Ramos (cell line): ENCODE measurements around the gene CAMTA1.

Experiments used
- in situ Hi-C: fragments of 300-500 bp; cut with MboI; formaldehyde crosslinking; loops from one replicate; pipeline ENCODE4 v1.14.3; 2022; ENCODE audit warnings: low sequenced_read_pairs; ENCODE audit not compliant: unreplicated experiment

Gene CAMTA1

DNA sequence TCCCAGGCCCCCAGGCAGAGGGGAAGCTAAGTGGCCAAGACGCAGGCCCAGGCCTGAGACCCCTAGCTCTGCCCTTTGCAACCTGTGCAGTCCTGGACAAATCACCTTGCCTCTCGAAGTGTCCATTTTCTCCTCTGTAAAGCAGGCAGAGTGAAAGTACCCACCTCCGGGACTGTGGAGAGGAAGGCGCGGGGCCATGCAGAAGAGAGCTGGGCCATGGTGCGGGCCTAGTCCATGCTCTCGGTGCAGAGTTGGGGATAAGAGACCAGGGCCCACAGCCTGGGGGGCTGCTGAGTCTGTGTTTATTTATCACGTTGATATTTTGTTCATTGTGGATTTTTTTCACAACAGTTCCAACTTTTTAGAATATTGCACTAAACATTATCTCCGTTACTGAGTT lies 825.7 kb downstream of the CAMTA1 start:
- in situ Hi-C loops: no loop called here

DNA sequence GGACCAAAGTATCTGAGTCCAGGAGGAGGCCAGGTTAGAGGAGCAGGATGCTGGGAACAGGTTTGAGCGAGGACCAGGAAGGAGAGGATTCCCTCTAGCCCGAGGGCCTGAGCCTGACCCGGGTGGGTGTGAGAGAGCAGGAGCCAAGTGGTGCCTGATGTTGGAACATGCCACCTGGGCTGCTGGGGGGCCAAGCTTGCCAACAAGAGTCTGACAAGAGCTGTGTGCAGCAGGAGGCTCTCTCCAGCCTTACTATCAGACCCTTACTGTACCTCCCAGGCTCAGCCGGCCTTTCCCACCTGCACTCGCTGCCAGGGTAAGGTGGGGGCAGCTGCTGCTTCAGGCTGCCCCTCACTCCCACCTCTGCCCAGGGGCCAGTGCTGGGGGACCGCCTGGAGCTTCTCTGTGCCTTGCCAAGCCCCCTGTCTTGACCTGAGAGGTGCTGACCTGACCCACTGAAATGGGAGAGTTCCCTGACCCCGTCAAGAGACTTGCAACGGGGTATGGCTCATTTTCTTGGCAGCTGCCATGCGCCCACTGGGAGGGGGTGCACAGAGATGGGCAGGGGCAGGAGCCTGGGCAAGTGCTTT lies 826.3 kb downstream of the CAMTA1 start:
- in situ Hi-C loops: no loop called here

DNA sequence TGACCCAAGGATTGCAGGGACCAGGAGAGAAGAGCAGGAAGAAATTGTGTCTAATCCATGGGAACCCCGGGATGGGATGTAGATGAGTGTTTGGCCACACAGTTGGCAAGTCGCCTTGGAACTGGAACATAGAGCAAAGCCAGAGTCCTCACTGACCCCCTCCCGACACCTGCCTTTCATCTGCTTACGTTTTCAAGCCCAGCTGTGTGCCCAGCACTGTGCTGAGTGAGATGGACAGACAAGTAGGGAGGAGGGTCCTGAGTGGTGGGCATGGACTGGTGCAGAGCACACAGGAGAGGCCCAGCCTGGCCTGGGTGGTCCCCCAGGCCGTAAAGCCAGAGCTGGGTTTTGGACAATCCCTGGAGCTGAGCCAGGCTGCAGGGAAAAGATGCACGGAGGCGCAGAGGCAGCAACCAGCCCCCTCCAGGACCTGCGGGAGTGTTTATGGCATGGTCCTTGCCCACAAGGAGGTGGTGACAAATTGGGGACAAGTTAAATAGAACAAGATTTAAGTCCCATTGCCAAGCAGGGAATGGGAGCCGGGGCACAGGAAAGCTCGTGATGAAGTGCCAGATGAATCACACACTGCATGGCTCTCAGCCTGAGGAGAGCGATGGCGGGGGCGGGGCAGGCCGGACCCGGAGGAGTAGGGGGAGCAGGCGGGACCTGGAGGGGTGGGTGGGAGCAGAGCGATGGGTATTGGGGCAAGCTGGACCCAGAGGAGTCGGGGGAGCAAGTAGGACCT lies 828.0 kb downstream of the CAMTA1 start:
- in situ Hi-C loops: no loop called here

GRCh38 chr1:7613851-7614205 lies 828.6 kb downstream of the CAMTA1 start:
- in situ Hi-C loops: no loop called here

DNA sequence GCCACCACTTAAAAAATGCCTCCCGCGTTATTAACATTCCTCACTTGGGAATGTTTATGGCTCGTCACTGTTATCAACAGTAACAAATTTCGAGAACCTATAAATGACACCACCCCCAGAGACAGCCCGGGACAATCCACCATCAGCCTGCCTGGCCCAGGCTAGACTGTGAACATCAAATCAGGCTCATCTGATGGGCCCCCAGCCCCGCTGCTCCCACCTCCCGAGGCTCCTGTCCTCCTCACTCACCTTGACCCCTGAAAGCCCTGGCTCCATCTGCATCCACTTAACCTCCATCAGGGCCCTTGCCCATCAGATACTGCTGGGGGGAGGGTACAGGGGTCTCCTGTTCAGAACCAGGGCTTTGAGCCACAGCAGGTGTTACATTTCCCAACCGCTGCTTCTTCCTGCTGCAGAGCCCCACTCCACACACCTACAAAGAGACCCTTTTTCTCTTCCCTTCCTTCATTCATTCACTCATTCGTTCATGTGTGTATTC lies 829.4 kb downstream of the CAMTA1 start:
- in situ Hi-C loops: no loop called here

- in situ Hi-C loops: no loop called here
Measured at GRCh38 chr1:7615138-7615537, 829.9 kb downstream of the CAMTA1 start.

- in situ Hi-C loops: no loop called here
Measured at GRCh38 chr1:7616076-7616832, 831.0 kb downstream of the CAMTA1 start.

GRCh38 chr1:7616953-7617352 lies 831.7 kb downstream of the CAMTA1 start:
- in situ Hi-C loops: no loop called here

DNA sequence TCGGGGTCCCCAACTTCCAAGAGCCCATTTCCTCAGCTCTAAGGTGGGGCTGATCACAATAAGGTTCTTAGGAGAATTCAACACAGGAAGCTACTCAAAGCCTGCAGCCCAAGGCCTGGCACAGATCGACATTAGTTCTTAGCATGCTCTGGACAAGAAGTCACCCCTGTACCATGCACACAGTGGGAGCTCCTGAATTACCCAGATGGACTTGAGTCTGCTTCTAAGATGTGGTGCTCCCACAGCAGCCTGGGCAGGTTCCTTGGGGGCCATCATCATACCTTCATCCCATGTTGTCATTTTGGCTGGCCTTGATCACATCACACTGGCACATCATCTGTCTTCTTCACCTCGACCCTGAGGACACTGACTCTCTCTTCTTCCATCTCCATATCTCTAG lies 832.6 kb downstream of the CAMTA1 start:
- in situ Hi-C loops: no loop called here

GRCh38 chr1:7620196-7620595 lies 834.9 kb downstream of the CAMTA1 start:
- in situ Hi-C loops: no loop called here

DNA sequence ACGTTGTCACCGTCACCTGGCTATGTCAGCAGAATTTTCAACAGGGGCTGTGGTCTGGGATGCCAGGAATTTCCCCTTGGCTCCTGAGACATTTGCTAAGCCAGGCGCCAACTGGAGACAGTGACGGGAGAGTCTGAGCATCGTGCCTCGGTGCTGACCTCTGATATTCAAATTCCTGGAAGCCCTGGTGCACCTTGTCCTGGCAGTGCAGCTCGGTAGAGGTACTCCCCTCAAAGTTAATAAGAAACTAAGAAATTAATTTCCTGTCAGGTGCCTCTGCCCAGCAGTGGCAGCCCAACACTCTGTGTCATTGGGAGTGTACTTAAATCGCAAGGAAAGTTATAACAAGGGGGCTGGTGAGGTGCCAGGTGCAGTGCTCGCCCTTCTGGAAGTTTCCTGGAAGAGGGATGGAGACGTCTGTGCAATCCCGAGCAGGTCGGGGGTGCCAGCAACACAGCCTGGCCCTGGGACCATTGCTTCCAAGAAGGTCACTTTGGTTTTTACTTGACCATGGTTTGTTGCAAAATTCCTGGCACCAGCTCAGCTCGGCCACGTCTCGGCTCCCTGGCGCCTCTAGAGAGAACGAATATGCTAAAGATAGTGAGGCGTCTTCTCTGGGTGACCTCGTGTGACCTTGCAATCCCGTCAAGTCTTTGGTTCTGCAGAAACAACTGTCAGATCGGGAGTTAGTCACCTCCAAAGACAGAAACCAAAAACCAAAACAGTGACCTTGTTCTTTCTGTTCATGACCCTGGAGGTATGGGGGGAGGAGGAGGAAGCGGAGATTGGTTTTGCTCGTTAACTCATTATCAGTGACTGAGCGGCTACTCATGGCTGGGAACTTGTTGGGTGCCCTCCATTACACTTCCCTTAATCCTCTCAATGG lies 836.3 kb downstream of the CAMTA1 start:
- in situ Hi-C loops: no loop called here

- in situ Hi-C loops: no loop called here
Measured at GRCh38 chr1:7623842-7624241, 838.6 kb downstream of the CAMTA1 start.

DNA sequence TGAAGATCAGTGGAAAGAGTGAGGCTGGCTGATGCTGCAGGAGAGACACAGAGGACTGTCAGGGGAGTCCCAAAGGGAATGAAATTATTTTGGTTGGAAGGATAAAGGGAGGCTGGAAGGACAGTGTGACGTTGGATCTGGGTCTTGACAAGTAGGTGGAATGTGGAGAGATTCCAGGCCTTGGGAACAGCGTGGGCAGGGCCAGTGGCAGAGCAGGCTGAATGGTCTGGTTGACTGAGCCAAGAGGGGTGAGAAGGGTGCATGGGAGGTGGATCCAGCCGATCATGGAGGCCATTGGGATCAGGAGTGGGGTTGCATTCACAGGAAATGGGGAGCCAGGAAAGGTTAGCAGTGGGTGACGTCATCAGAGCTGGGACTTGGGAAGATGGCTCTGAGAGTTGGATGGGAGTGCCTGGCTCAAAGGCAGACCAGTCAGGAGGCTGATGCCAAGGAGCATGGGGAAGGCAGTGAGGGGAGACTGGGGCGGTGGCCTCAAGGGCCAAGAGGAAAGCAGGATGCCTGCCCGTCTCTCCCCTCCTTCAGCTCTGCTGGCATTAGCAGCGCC lies 839.6 kb downstream of the CAMTA1 start:
- in situ Hi-C loops: loop anchor here (25.0 kb wide), 1 partner anchor 913 kb away; the partner anchor contains the start of gene DNAJC11

DNA sequence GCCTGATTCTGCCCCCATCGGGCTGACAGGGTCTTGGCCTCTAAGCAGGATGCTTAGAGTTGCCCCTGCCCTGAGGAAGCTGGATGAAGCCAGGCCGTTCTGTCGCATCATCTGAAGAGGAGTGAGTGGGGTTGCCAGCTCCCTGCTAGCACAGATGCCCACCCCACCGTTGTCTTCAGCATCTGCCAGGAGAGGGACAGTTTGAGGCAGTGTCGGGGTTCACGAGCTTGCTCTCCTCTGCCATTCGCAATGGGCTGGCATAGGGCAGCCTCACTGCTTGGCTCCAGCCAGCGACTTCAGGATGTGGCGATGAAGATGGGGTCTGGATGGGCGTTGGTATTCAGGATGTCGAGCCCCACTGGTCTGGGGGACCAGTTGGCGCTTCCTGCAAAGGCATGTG lies 840.1 kb downstream of the CAMTA1 start:
- in situ Hi-C loops: loop anchor here (25.0 kb wide), 1 partner anchor 913 kb away; the partner anchor contains the start of gene DNAJC11

GRCh38 chr1:7628273-7628672 lies 843.0 kb downstream of the CAMTA1 start:
- in situ Hi-C loops: loop anchor here (25.0 kb wide), 1 partner anchor 916 kb away; the partner anchor contains the start of gene DNAJC11

DNA sequence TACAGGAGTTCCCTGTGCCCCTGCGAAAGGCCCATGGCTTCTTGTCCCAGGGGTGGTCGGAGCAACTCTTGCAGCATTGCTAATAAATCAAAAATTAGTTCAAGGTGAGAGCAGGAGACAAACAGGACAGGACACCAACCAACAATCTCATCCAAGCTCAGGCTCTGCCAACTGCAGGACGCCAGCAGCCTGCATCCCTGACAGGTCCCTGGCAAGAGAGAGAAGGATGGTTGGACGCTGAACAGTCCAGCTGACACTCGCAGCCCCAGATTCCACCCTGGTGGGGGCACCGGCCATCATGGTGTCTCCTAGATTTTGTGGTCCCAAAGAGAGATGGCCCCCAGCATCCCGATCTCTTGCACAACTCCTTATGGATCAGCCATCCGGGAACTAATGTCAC lies 843.8 kb downstream of the CAMTA1 start:
- in situ Hi-C loops: loop anchor here (25.0 kb wide), 1 partner anchor 917 kb away; the partner anchor contains the start of gene DNAJC11

DNA sequence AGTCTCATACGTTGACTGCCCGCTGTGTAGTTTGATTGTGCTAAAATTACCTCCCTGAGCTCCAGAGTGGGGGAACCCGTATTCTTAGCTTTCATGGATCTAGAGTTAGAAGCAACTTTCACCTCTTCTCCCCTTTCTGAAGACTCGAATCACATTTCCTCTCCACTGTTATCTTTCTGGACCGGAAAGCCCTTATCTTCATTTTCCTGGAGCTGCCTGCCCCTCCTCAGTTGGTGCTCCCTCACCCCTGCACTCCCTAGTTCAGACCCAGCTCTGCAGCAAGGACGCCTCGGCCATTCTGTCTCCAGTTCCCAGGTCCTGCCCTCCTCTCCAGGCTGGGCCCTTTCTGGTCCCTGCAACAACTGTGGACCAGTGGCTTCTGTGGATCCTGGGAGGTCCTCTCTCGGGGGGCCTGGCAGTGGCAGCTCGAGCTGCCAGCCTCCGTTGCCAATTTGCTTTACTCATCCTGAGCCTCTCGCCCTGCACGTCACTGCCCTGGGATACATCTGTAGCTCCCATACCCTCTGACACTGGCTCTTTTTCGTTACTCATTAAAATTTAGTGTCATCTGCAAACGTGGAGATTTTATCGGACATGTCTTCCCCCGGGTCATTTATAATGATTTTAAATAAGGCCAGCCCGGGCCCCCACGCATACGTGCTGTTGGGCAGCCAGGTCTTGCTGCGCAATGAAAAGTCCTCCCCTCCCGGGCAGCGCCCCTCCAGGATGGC lies 844.4 kb downstream of the CAMTA1 start:
- in situ Hi-C loops: loop anchor here (25.0 kb wide), 1 partner anchor 917 kb away; the partner anchor contains the start of gene DNAJC11

DNA sequence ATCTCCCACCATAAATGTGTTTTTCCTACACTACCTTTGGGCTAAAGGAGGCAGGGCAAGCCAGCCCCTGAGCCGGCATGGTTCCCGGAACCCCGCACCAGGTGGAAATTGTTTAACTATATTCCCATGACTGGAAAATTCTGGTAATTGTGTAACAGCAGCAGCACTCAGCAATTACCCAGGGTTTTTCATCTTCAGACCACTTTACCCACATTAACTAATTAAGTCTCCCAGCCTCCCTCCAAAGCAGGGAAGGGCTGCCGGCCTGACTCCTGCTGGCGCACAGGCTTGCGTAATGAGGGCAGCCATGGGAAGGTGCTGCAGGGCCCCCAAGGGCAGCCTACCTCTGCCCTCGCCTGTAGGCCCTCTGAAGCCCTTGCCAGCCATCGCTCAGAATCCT lies 845.1 kb downstream of the CAMTA1 start:
- in situ Hi-C loops: loop anchor here (25.0 kb wide), 1 partner anchor 918 kb away; the partner anchor contains the start of gene DNAJC11

- in situ Hi-C loops: loop anchor here (25.0 kb wide), 1 partner anchor 920 kb away; the partner anchor contains the start of gene DNAJC11
Measured at GRCh38 chr1:7632176-7632575, 846.9 kb downstream of the CAMTA1 start.
